Omental fat pad (tissue), 4 donors: ENCODE results near the gene WDR4. TPM values are rescaled to one million over a fixed set of nuclear protein-coding genes. Genes with fewer than 3 reads are reported as not detected.
"Not testable (repeated sequence)": the region's sequence is repeated elsewhere in the genome, so short reads cannot be mapped to it uniquely, and the experiment has no call there.

Source experiments
- ATAC-seq: fragments of 150-250 bp; one replicate; pipeline ENCODE4 v1.9.1; 2016; ENCODE audit warnings: mild to moderate bottlenecking, moderate library complexity; ENCODE audit not compliant: low FRiP score
- DNase-seq: peaks from one replicate; pipeline ENCODE4 v3.0.0-alpha.2; 2019; ENCODE audit warnings: low spot score
- total RNA-seq, 4 donors: library from RNA; depleted of rRNA; stranded (reverse); fragments of >200 nt; gene quantifications; one replicate each; pipeline ENCODE4 v1.1.0, GENCODE V29; 2016
- TF ChIP-seq, protein P1 (sequence below), 3 donors: fragments of 450-650 bp; IDR thresholded peaks; one replicate each; pipeline ENCODE4 v1.5.1; 2016 to 2017; ENCODE audit warnings: antibody characterized with exemption in 3 of 3, mild to moderate bottlenecking in 3 of 3, moderate library complexity in 2 of 3

WDR4 gene
- total RNA-seq, 4 donors from 2014 or later, result 8.5 to 28.3 (median 13.6) TPM

DNA sequence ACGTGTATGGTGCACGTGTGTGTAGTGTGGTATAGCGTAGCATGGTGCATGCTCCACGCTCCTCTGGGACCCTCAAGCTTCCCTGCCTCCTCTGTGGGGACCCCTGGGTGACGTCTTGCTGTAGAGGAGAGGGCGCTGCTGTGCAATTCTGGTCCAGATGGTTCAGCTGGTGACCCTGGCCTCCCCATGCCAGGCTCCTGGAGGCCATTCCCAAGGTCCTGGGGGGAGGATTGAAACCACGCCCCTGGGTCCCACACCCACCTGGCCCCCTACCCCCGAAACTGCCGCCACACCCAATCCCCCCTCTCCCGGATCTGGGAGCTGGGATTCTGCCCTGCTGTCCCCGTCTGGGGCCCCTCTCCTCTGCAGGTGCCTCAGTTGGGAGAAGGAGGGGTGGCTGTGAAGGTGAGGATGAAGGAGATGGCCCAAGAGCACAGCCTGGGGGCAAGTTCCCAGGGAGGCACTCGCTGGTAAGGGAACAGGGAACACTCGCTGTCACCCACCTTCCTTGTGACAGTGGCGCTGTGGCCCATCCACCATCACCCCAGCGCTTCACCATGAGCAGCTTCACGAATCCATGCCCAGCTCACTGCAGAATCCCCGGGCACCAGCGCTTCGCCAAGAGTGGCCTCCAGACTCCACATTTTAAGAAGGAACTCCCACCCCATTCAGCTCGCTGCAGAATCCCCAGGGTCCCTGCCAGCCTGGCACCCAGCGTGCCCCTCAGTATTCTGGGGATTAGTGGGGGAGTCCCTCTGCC is 38.0 kb downstream of the WDR4 start:
- TF ChIP-seq, protein P1, sequence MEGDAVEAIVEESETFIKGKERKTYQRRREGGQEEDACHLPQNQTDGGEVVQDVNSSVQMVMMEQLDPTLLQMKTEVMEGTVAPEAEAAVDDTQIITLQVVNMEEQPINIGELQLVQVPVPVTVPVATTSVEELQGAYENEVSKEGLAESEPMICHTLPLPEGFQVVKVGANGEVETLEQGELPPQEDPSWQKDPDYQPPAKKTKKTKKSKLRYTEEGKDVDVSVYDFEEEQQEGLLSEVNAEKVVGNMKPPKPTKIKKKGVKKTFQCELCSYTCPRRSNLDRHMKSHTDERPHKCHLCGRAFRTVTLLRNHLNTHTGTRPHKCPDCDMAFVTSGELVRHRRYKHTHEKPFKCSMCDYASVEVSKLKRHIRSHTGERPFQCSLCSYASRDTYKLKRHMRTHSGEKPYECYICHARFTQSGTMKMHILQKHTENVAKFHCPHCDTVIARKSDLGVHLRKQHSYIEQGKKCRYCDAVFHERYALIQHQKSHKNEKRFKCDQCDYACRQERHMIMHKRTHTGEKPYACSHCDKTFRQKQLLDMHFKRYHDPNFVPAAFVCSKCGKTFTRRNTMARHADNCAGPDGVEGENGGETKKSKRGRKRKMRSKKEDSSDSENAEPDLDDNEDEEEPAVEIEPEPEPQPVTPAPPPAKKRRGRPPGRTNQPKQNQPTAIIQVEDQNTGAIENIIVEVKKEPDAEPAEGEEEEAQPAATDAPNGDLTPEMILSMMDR (IDR thresholded peaks at IDR 0.05), result no peak
- ATAC-seq (no peak), DNase-seq (peak; percentile 8)

DNA sequence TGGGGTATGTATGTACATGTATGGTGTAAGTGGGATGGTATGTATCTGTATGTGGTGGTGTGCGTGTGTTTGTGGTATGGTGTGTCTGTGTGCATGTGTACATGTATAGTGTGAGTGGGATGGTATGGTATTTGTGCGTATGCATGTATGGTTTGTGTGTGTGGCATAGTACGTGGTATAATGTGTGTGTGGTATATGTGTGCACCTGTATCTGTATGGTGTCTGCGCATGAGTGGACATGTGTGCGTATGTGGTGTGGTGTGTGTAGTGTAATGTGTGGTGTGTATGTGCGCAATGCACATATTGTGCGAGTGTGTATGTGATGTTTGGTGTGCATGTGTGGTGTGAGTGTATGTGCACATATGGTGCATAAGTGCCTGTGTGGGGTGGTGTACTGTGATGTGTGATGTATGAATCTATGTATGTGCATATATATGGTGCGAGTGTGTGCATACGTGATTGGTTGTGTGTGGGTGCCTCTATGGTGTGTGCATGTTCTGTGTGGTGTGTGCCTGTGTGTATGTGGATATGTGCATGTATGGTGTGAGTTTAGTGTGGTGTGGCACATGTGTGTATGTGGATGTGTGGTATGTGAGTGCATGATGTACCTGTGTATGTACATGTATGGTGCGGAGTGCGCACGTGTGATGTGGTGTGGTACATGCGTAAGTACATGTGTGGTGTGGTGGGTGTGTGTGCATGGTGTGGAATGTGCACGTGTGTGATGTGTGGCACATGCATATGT is 38.8 kb downstream of the WDR4 start:
- TF ChIP-seq, protein P1 (IDR thresholded peaks at IDR 0.05), result no peak
- DNase-seq (peak; percentile 7), ATAC-seq (no peak)

DNA sequence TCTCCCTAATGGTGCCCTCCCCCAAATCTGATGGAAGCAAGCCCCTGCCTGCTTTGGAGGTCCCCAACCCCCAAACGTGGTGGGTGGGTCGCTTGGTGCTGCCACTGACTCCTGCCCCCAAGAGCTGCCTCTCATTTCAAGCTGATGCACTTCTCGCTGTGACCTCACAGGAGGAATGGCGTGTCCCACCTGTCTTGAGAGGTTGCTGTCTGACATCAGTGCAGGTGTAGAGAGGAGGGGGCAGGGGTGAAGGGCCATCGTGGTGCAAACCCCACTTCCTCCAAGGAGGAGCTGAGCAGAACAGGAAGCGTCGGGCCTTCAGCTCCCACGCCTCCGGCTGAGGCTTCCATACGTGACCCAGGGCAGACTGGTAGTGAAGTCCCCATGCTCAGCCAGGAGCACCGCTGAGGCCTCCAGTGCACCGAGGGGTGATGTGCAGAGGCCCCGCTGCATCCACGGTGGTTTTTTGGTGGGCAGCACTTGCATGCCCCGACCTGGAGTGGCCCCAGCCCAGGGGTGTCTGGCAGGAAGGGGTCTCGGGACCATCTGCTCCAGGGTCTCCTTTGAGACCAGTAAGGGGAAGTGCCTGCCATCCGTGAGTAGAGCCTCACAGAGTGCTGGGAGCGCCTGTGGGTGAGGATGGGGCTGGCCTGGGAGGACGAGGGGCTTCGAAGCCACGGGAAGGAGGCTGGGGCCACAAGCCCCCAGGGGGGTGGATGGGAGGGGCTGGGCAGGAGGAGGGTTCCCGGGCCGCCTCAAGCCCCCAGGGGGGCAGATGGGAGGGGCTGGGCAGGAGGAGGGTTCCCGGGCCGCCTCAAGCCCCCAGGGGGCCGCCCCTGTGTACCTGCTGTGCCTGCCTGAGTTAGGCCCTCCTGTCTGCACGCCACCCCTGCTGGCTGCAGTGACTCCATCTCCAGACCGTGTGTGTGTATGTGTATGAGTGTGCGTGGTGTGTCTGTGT is 39.8 kb downstream of the WDR4 start:
- ATAC-seq (no peak), DNase-seq (no peak)
- TF ChIP-seq, protein P1 (IDR thresholded peaks at IDR 0.05), result no peak

DNA sequence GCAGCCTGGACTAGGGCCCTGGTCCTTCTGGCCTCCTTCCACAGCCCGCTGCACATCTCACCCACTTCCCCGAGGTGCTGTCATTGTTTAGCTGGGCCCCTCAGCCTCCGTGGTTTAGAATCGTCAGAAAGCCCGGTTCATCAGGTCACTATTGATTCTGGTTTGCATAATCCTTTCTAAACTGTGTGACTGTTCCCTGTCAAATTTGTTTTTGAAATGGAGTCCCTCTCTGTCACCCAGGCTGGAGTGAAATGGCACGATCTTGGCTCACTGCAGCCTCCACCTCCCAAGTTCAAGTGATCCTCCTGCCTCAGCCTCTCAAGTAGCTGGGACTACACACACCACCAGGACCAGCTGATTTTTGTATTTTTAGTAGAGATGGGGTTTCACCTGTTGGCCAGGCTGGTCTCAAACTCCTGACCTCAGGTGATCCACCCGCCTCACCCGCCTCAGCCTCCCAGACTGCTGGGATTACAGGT is 41.1 kb downstream of the WDR4 start:
- ATAC-seq, result not testable (repeated sequence)
- DNase-seq, result peak; percentile 16

DNA sequence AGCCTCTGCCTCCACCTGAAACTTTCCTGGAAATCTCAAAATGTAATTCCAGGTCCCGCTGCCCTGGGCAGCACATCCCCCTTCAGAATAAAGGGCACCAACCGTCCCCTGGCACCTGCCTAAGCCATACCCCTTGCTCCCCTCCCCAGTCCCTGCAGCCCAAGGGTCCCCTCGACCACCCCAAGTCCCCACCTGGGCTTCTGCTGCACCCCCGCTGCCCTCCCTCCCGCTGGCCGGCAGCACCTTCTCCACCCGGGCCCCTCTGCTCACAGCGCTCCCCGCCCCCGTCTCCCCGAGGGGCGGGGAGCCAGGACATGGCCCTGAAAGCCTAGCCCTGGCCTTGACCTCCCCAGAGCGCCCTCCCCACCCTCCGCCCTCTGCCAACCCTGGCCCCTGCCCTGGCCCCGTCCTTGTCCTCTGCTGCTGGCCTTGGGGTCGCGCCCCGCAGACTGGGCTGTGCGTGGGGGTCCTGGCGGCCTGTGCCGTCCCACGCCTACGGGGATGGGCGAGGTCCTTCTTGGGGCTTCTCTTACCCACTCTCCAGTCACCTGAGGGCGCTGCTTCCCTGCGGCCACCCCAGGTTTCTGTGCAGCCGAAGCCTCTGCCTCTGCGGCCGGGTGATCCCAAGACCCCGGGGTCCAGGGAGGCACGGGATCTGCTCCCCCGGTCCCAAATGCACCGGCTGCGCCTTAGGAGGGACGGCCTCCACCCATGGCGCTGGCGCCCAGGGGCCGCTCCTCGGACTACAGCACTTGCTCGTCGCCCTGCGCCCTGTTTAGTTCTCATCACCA is 41.7 kb downstream of the WDR4 start:
- TF ChIP-seq, protein P1 (IDR thresholded peaks at IDR 0.05), result no peak
- DNase-seq (no peak), ATAC-seq (no peak)

DNA sequence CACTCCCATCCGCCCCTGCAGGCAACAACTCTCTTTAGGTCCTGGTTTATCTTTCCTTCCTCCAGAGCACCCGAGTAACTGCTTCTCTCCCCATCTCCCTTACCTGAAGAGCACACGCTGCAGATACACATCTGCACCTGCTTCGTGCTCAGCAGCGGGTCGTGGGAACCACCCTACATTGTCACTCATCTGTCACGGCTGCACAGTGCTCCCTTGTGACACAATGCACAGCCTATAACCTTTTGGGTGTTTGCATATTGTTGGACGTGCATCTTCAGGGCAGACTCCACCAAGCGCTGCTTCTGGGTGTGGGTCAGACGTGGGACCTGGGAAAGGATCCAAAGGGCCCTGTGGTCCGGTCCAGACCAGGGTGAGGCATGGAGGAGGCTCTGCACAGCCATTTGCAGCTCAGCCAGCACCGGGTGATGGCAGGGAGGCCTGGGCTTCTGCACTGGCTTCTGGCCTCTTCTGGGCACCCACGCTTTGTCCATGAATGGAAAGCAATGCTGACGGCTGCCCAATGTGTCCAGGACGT is 42.5 kb downstream of the WDR4 start:
- no peak for DNase-seq
- TF ChIP-seq, protein P1 (IDR thresholded peaks at IDR 0.05), result no peak
- no peak for ATAC-seq
